Mesothelial cell of epicardium (in vitro differentiated cells): ENCODE measurements around the gene BROX. TPM values are rescaled to one million over a fixed set of nuclear protein-coding genes. Genes with fewer than 3 reads are reported as not detected.

Experiments used
- DNase-seq, 2 experiments: peaks; one replicate each; pipeline ENCODE4 v3.0.0; 2021; ENCODE audit warnings: low spot score in 2 of 2; ENCODE audit not compliant: unreplicated experiment in 2 of 2
- H3K27ac Mint-ChIP-seq: 2 replicates; pipeline ENCODE4 v1.8.0; 2021; ENCODE audit warnings: mixed read lengths
- H3K27me3 Mint-ChIP-seq: 2 replicates; pipeline ENCODE4 v1.8.0; 2021; ENCODE audit warnings: low read depth, mixed read lengths
- H3K36me3 Mint-ChIP-seq: 2 replicates; pipeline ENCODE4 v1.8.0; 2021; ENCODE audit warnings: mixed read lengths
- H3K4me1 Mint-ChIP-seq: 2 replicates; pipeline ENCODE4 v1.8.0; 2021; ENCODE audit warnings: mixed read lengths
- H3K4me3 Mint-ChIP-seq: 2 replicates; pipeline ENCODE4 v1.8.0; 2021; ENCODE audit warnings: mild to moderate bottlenecking, moderate library complexity, mixed read lengths
- H3K9me3 Mint-ChIP-seq: 2 replicates; pipeline ENCODE4 v1.8.0; 2021; ENCODE audit warnings: mixed read lengths
- CTCF ChIP-seq: fragments of 200-600 bp; sonication (generic); IDR thresholded peaks from one replicate; pipeline ENCODE4 v1.5.0; 2021; ENCODE audit warnings: antibody characterized with exemption; ENCODE audit not compliant: unreplicated experiment
- total RNA-seq: library from RNA; stranded (reverse); gene quantifications from 3 replicates; pipeline ENCODE4 v1.2.1, GENCODE V29; 2021

The BROX gene
- total RNA-seq, 1 donor from 2014 or later: 31.9 TPM

GRCh38 chr1:222769971-222770620, 57.7 kb downstream of the BROX start:
- no peaks in the 10 kb centered on the region for H3K4me1 Mint-ChIP-seq
- H3K36me3 Mint-ChIP-seq: no peaks in the 10 kb centered on the region
- no peak for TF ChIP-seq CTCF
- peaks cover 28% of the 10 kb centered on the region for H3K9me3 Mint-ChIP-seq
- no peak overlapping the region for H3K27ac Mint-ChIP-seq
- no peak for DNase-seq
- H3K27me3 Mint-ChIP-seq: no peaks in the 10 kb centered on the region
- no peak overlapping the region for H3K4me3 Mint-ChIP-seq

GRCh38 chr1:222772996-222773379, 60.6 kb downstream of the BROX start:
- H3K27ac Mint-ChIP-seq: no peak overlapping the region
- no peak for TF ChIP-seq CTCF
- H3K4me3 Mint-ChIP-seq: no peak overlapping the region
- no peak for DNase-seq
- peaks cover 21% of the 10 kb centered on the region for H3K9me3 Mint-ChIP-seq
- peaks cover 1% of the 10 kb centered on the region for H3K4me1 Mint-ChIP-seq
- no peaks in the 10 kb centered on the region for H3K36me3 Mint-ChIP-seq
- no peaks in the 10 kb centered on the region for H3K27me3 Mint-ChIP-seq

GRCh38 chr1:222777463-222777862, 65.1 kb downstream of the BROX start:
- no peak overlapping the region for H3K27ac Mint-ChIP-seq
- TF ChIP-seq CTCF: no peak
- H3K4me3 Mint-ChIP-seq: no peak overlapping the region
- H3K36me3 Mint-ChIP-seq: peaks cover 1% of the 10 kb centered on the region
- no peak for DNase-seq
- peaks cover 10% of the 10 kb centered on the region for H3K9me3 Mint-ChIP-seq
- H3K27me3 Mint-ChIP-seq: no peaks in the 10 kb centered on the region
- H3K4me1 Mint-ChIP-seq: peaks cover 3% of the 10 kb centered on the region

- Mint-ChIP-seq H3K27ac (no peak overlapping the region), H3K4me1 (peaks cover 3% of the 10 kb centered on the region), H3K9me3 (peaks cover 10% of the 10 kb centered on the region), H3K36me3 (peaks cover 1% of the 10 kb centered on the region), H3K4me3 (no peak overlapping the region), H3K27me3 (no peaks in the 10 kb centered on the region)
- no peak for DNase-seq
- TF ChIP-seq CTCF: no peak
Observed at GRCh38 chr1:222777977-222778376, 65.6 kb downstream of the BROX start.

- Mint-ChIP-seq H3K27ac (no peak overlapping the region), H3K36me3 (peaks cover 1% of the 10 kb centered on the region), H3K27me3 (no peaks in the 10 kb centered on the region), H3K9me3 (peaks cover 10% of the 10 kb centered on the region), H3K4me1 (peaks cover 30% of the 10 kb centered on the region), H3K4me3 (no peak overlapping the region)
- no peak for TF ChIP-seq CTCF
- DNase-seq: no peak
Observed at GRCh38 chr1:222781251-222781650, 68.9 kb downstream of the BROX start.

GRCh38 chr1:222783051-222783450, 70.7 kb downstream of the BROX start:
- H3K27ac Mint-ChIP-seq: no peak overlapping the region
- DNase-seq: no peak
- H3K4me1 Mint-ChIP-seq: peaks cover 43% of the 10 kb centered on the region
- H3K9me3 Mint-ChIP-seq: peaks cover 10% of the 10 kb centered on the region
- TF ChIP-seq CTCF: no peak
- peaks cover 1% of the 10 kb centered on the region for H3K36me3 Mint-ChIP-seq
- no peak overlapping the region for H3K4me3 Mint-ChIP-seq
- H3K27me3 Mint-ChIP-seq: no peaks in the 10 kb centered on the region
